ENCODE data around the gene ZNF132. TPM values are rescaled to one million over a fixed set of nuclear protein-coding genes. Genes with fewer than 3 reads are reported as not detected.

Gene ZNF132
- total RNA-seq, 1 experiment from 2014 or later = not detected

- DNase-seq = no peak
- no peak for TF ChIP-seq CTCF (IDR thresholded peaks at IDR 0.05; ENCODE audit: unreplicated experiment)
- H3K27ac Mint-ChIP-seq (ENCODE audit: unreplicated experiment) = no peak overlapping the region
- intact Hi-C loops (cut with micrococcal nuclease; ENCODE audit: unreplicated experiment) = no loop called here
- CTCF ChIA-PET = no interaction called here
- peaks cover 6% of the 10 kb centered on the region for H3K9me3 Mint-ChIP-seq (ENCODE audit: low read depth, unreplicated experiment)
- H3K4me3 Mint-ChIP-seq (ENCODE audit: low read depth, unreplicated experiment) = no peak overlapping the region
- no TSS peak for BruUV-seq (replicated peaks)
- H3K4me1 Mint-ChIP-seq (ENCODE audit: low read depth, unreplicated experiment) = no peaks in the 10 kb centered on the region
- peaks cover 33% of the 10 kb centered on the region for H3K36me3 Mint-ChIP-seq (ENCODE audit: insufficient read depth, unreplicated experiment)
- no peaks in the 10 kb centered on the region for H3K27me3 Mint-ChIP-seq (ENCODE audit: unreplicated experiment)
Measured at GRCh38 chr19:58417071-58417470, 22.9 kb downstream of the ZNF132 start.

GRCh38 chr19:58416604-58417003, 23.3 kb downstream of the ZNF132 start:
- no peak for DNase-seq
- intact Hi-C loops (cut with micrococcal nuclease; ENCODE audit: unreplicated experiment) = no loop called here
- no peak overlapping the region for H3K4me3 Mint-ChIP-seq (ENCODE audit: low read depth, unreplicated experiment)
- H3K36me3 Mint-ChIP-seq (ENCODE audit: insufficient read depth, unreplicated experiment) = peaks cover 33% of the 10 kb centered on the region
- no peaks in the 10 kb centered on the region for H3K27me3 Mint-ChIP-seq (ENCODE audit: unreplicated experiment)
- CTCF ChIA-PET = no interaction called here
- H3K27ac Mint-ChIP-seq (ENCODE audit: unreplicated experiment) = no peak overlapping the region
- TF ChIP-seq CTCF (IDR thresholded peaks at IDR 0.05; ENCODE audit: unreplicated experiment) = no peak
- no peaks in the 10 kb centered on the region for H3K4me1 Mint-ChIP-seq (ENCODE audit: low read depth, unreplicated experiment)
- no TSS peak for BruUV-seq (replicated peaks)
- peaks cover 6% of the 10 kb centered on the region for H3K9me3 Mint-ChIP-seq (ENCODE audit: low read depth, unreplicated experiment)

DNA sequence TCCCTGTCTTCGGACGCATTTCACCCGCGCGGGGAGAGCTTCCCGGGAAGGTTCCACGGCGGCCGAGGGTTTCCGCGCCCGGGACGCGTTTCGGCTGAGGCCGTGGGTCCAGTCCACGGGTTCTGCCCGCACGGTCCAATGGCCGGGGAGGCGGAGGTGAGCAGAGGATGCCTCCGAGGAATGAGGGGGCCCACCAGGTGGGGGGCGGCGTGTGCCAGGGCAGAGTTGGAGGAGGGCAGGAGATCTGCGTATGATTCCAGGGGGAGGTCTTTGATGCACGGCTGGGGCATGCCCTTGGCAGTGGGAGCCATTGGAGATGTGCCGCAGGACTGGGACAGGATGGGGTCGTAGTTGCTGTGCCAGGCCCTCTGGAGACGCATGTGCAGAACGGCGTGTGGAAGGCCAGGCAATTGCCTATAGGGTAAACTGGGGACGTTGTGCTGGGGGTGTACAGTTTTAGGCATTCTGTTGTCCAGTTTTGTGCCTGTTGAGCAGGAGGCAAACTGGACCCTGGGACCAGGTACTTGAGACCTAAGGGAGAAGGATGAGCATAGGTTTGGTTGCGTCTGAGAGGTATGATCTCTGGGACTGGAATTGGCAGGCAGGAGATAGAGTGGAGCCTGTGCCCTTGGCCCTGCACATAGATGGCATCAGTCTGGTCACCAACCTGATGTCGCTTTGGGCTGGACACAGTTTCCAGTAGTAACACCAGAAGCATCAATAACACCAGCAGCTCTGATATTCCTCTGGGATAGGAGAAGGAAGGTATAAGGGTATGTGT, 30.8 kb downstream of the ZNF132 start:
- H3K4me1 Mint-ChIP-seq (ENCODE audit: low read depth, unreplicated experiment) = peaks cover 30% of the 10 kb centered on the region
- BruUV-seq (replicated peaks) = no TSS peak
- DNase-seq = peak; percentile 52
- H3K4me3 Mint-ChIP-seq (ENCODE audit: low read depth, unreplicated experiment) = peak overlapping the region; percentile 83
- no peaks in the 10 kb centered on the region for H3K27me3 Mint-ChIP-seq (ENCODE audit: unreplicated experiment)
- intact Hi-C loops (cut with micrococcal nuclease; ENCODE audit: unreplicated experiment) = loop anchor here (5.0 to 10.0 kb wide), 2 partner anchors 43 to 224 kb away; partner anchors contain the start of genes ZNF274 and ZNF324B
- no peaks in the 10 kb centered on the region for H3K9me3 Mint-ChIP-seq (ENCODE audit: low read depth, unreplicated experiment)
- CTCF ChIA-PET = interaction anchor here (0.7 to 0.8 kb wide), 2 partner anchors 57 to 105 kb away, joined by 3 read pairs; no protein-coding TSS in a partner anchor
- no peak for TF ChIP-seq CTCF (IDR thresholded peaks at IDR 0.05; ENCODE audit: unreplicated experiment)
- H3K27ac Mint-ChIP-seq (ENCODE audit: unreplicated experiment) = peak overlapping the region; percentile 92
- H3K36me3 Mint-ChIP-seq (ENCODE audit: insufficient read depth, unreplicated experiment) = peaks cover 35% of the 10 kb centered on the region

- peak within 1 kb of the TSS; percentile 92 for H3K27ac Mint-ChIP-seq (ENCODE audit: unreplicated experiment)
- H3K9me3 Mint-ChIP-seq (ENCODE audit: low read depth, unreplicated experiment) = no peaks in the 10 kb centered on the region
- H3K4me1 Mint-ChIP-seq (ENCODE audit: low read depth, unreplicated experiment) = peaks cover 36% of the 10 kb centered on the region
- DNase-seq = peak; percentile 97
- H3K36me3 Mint-ChIP-seq (ENCODE audit: insufficient read depth, unreplicated experiment) = peaks cover 41% of the 10 kb centered on the region
- BruUV-seq (replicated peaks) = no TSS peak
- CTCF ChIA-PET = interaction anchor here (0.7 to 0.8 kb wide), 2 partner anchors 58 to 106 kb away, joined by 3 read pairs; no protein-coding TSS in a partner anchor
- intact Hi-C loops (cut with micrococcal nuclease; ENCODE audit: unreplicated experiment) = loop anchor here (5.0 to 10.0 kb wide), 2 partner anchors 44 to 224 kb away; partner anchors contain the start of genes ZNF274 and ZNF324B
- no peak for TF ChIP-seq CTCF (IDR thresholded peaks at IDR 0.05; ENCODE audit: unreplicated experiment)
- no peaks in the 10 kb centered on the region for H3K27me3 Mint-ChIP-seq (ENCODE audit: unreplicated experiment)
- H3K4me3 Mint-ChIP-seq (ENCODE audit: low read depth, unreplicated experiment) = peak within 1 kb of the TSS; percentile 83
Measured at GRCh38 chr19:58408152-58409009, 31.6 kb downstream of the ZNF132 start, which contains the start of gene ZNF584. TSS of gene ZNF584 (plus strand) at chr19:58408649. CDS start at chr19:58409148, 499 bp downstream.
